Measurements from ENCODE around the gene CDC37L1. TPM values are rescaled to one million over a fixed set of nuclear protein-coding genes. Genes with fewer than 3 reads are reported as not detected.

The CDC37L1 gene
- total and polyA plus RNA-seq, 3 donors from 2014 or later = 18.2 to 31.2 (median 31.2) TPM

- H3K4me3 ChIP-seq = peak within 1 kb of the TSS; percentile 38 to 50
- H3K27ac ChIP-seq = peak within 1 kb of the TSS; percentile 53 to 62
- TF ChIP-seq, protein P1, sequence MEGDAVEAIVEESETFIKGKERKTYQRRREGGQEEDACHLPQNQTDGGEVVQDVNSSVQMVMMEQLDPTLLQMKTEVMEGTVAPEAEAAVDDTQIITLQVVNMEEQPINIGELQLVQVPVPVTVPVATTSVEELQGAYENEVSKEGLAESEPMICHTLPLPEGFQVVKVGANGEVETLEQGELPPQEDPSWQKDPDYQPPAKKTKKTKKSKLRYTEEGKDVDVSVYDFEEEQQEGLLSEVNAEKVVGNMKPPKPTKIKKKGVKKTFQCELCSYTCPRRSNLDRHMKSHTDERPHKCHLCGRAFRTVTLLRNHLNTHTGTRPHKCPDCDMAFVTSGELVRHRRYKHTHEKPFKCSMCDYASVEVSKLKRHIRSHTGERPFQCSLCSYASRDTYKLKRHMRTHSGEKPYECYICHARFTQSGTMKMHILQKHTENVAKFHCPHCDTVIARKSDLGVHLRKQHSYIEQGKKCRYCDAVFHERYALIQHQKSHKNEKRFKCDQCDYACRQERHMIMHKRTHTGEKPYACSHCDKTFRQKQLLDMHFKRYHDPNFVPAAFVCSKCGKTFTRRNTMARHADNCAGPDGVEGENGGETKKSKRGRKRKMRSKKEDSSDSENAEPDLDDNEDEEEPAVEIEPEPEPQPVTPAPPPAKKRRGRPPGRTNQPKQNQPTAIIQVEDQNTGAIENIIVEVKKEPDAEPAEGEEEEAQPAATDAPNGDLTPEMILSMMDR (IDR thresholded peaks at IDR 0.05) = no peak
- TF ChIP-seq POLR2A (IDR thresholded peaks at IDR 0.05) = no peak
- H3K4me1 ChIP-seq = no peaks in the 10 kb centered on the region
- 1 to 2% methylated on average over 18 to 36 of the region's 36 CpGs for WGBS, 2 donors
- DNase-seq = peak; percentile 80
- intact Hi-C loops (cut with DNase I; ENCODE audit: low total_unique reads) = no loop called here
- H3K36me3 ChIP-seq (ENCODE audit: low read depth, missing control alignments) = no peaks in the 10 kb centered on the region
- H3K27me3 ChIP-seq = no peaks in the 10 kb centered on the region
- no peaks in the 10 kb centered on the region for H3K9me3 ChIP-seq
Measured at GRCh38 chr9:4666042-4666699, 13.2 kb upstream of the CDC37L1 start, which contains the start of gene SPATA6L. SPATA6L (minus strand) TSS chr9:4666480; CDS start chr9:4666250, 230 bp downstream.

- no peak for DNase-seq
- Histone ChIP-seq H3K36me3 (ENCODE audit: low read depth, missing control alignments) (no peaks in the 10 kb centered on the region), H3K27ac (no peak overlapping the region), H3K27me3 (no peaks in the 10 kb centered on the region), H3K4me1 (no peaks in the 10 kb centered on the region), H3K9me3 (no peaks in the 10 kb centered on the region), H3K4me3 (no peak overlapping the region)
- intact Hi-C loops (cut with DNase I; ENCODE audit: low total_unique reads) = no loop called here
- WGBS, 2 donors = 94 to 96% methylated on average over 1 of the region's 1 CpG
- no peak for TF ChIP-seq POLR2A (IDR thresholded peaks at IDR 0.05)
- TF ChIP-seq, protein P1 (IDR thresholded peaks at IDR 0.05) = no peak
Measured at GRCh38 chr9:4667681-4668080, 11.7 kb upstream of the CDC37L1 start.

GRCh38 chr9:4668604-4669003, 10.8 kb upstream of the CDC37L1 start:
- no peak overlapping the region for H3K4me3 ChIP-seq
- no peaks in the 10 kb centered on the region for H3K9me3 ChIP-seq
- intact Hi-C loops (cut with DNase I; ENCODE audit: low total_unique reads) = no loop called here
- 68 to 85% methylated on average over 2 of the region's 2 CpGs for WGBS, 2 donors
- no peaks in the 10 kb centered on the region for H3K27me3 ChIP-seq
- no peak overlapping the region for H3K27ac ChIP-seq
- TF ChIP-seq, protein P1 (IDR thresholded peaks at IDR 0.05) = no peak
- no peak for TF ChIP-seq POLR2A (IDR thresholded peaks at IDR 0.05)
- DNase-seq = no peak
- H3K4me1 ChIP-seq = no peaks in the 10 kb centered on the region
- no peaks in the 10 kb centered on the region for H3K36me3 ChIP-seq (ENCODE audit: low read depth, missing control alignments)

- no peak for DNase-seq
- Histone ChIP-seq H3K27ac (no peak overlapping the region), H3K4me3 (no peak overlapping the region), H3K4me1 (no peaks in the 10 kb centered on the region), H3K27me3 (no peaks in the 10 kb centered on the region), H3K9me3 (no peaks in the 10 kb centered on the region), H3K36me3 (ENCODE audit: low read depth, missing control alignments) (no peaks in the 10 kb centered on the region)
- intact Hi-C loops (cut with DNase I; ENCODE audit: low total_unique reads) = no loop called here
- TF ChIP-seq, protein P1 (IDR thresholded peaks at IDR 0.05) = no peak
- no peak for TF ChIP-seq POLR2A (IDR thresholded peaks at IDR 0.05)
Measured at GRCh38 chr9:4669890-4670289, 9.5 kb upstream of the CDC37L1 start.

DNA sequence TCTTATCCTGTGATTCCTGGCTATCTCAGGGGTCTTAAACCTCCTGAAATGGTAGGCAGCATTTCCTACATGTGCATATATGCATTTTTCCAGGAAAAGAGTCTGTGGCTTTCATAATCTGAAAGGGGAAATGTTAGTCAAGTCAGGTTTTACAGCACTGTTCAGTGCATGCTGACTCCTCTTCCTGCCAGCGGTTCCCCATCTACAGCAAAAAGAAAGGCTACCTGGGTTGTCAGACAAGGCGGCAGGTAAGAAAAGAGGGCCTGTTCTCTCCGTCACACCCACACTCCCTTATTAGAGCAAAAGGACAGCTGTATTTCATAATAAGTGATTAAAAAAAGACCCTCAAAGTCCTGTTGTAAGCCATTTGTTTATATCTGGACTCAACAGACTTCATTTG, 8.8 kb upstream of the CDC37L1 start:
- no peaks in the 10 kb centered on the region for H3K9me3 ChIP-seq
- H3K27me3 ChIP-seq = no peaks in the 10 kb centered on the region
- H3K4me3 ChIP-seq = no peak overlapping the region
- intact Hi-C loops (cut with DNase I; ENCODE audit: low total_unique reads) = no loop called here
- DNase-seq = no peak
- no peaks in the 10 kb centered on the region for H3K36me3 ChIP-seq (ENCODE audit: low read depth, missing control alignments)
- H3K4me1 ChIP-seq = no peaks in the 10 kb centered on the region
- H3K27ac ChIP-seq = no peak overlapping the region
- 75 to 90% methylated on average over 3 of the region's 3 CpGs for WGBS, 2 donors
- no peak for TF ChIP-seq POLR2A (IDR thresholded peaks at IDR 0.05)
- TF ChIP-seq, protein P1 (IDR thresholded peaks at IDR 0.05) = no peak

Measured in testis (tissue), 3 donors.